AG10803 (cell line): Measurements from ENCODE around the gene GRM3.

ENCODE experiments used
- DNase-seq: peaks from one replicate; pipeline ENCODE4 v3.0.0; 2010; ENCODE audit warnings: low read depth
- H3K4me3 ChIP-seq: 2 replicates; pipeline ENCODE4 v1.5.1; 2011; ENCODE audit warnings: mild to moderate bottlenecking, low read length, control low read depth
- TF ChIP-seq, protein P1 (sequence below): conservative IDR thresholded peaks from 2 replicates; pipeline ENCODE4 v1.5.1; 2011; ENCODE audit warnings: mild to moderate bottlenecking, low read length, control low read depth, inconsistent platforms

GRM3 gene

DNA sequence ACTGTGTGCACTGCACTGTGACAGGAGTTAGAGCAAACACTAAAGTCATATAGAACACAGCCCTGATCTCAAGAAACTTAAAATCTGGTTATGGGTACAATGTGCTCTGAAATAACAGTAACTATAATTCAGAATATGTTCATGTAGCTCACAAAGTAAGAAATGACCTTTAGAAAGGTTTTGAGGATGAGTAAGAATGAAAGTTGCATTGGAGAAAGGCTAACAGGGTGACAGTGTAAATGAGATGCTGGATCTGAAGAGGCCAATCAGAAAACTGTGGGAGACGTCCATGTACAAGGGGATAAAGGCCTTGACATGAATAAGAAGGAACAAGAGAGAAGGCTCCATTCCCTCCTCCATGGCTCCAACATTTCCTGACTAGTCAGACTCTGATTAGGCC, 124.7 kb downstream of the GRM3 start:
- no peak overlapping the region for H3K4me3 ChIP-seq
- TF ChIP-seq, protein P1, sequence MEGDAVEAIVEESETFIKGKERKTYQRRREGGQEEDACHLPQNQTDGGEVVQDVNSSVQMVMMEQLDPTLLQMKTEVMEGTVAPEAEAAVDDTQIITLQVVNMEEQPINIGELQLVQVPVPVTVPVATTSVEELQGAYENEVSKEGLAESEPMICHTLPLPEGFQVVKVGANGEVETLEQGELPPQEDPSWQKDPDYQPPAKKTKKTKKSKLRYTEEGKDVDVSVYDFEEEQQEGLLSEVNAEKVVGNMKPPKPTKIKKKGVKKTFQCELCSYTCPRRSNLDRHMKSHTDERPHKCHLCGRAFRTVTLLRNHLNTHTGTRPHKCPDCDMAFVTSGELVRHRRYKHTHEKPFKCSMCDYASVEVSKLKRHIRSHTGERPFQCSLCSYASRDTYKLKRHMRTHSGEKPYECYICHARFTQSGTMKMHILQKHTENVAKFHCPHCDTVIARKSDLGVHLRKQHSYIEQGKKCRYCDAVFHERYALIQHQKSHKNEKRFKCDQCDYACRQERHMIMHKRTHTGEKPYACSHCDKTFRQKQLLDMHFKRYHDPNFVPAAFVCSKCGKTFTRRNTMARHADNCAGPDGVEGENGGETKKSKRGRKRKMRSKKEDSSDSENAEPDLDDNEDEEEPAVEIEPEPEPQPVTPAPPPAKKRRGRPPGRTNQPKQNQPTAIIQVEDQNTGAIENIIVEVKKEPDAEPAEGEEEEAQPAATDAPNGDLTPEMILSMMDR: no peak
- no peak for DNase-seq

DNA sequence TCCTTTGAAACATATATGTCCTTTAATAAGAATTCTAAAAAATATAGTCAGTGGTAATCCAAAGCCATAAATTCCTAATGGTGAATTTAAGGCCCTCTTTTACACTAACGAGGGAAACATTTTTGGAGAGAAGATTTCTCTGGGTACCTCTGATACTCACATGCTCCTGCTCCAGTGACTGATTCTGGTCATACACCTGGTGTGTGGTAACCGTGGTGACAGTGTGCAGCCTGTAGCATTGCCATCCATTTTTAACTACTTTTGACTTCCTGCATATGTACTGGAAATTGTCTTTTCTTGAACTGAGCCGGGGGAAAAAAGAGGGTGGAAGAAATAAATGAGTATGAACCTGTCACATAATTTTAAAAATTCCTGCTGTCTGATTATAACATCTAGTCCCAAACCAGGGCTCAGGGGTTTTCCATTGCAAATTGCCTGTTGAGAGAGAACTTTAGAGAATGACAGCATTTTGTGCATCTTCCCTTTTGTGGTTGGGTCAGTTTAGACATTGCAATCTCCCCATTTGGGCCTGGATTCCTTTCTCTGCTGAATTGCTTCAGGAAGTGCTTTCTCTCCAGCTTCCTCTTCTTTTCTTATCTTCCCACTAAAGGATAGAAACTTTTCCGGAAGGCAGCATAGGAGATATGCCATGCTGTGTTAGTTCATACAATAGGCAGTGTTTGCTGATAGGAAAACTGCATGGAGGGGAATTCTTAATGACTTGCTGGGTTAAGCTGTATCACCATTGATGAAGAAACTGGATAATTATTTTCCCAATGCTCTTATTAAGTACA, 125.5 kb downstream of the GRM3 start:
- no peak for DNase-seq
- TF ChIP-seq, protein P1: no peak
- no peak overlapping the region for H3K4me3 ChIP-seq

DNA sequence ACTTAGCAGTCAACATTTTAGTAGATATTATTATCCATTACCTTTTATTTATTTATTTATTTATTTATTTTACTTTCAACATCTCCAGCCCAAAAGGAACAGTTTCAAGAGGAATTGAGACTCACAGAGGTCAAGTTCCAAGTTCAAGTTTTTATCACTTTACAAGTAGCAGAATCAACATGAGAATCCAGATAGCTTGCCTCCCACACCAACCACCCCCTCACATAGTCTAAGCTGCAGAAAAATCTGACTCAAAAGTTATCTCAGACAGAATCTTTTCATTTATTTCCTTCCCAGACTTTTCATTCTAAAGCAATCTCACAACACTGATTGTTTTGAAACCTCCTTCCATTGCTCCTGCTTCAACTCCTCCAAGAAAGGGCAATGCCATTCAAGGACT, 129.6 kb downstream of the GRM3 start:
- DNase-seq: no peak
- TF ChIP-seq, protein P1: no peak
- H3K4me3 ChIP-seq: no peak overlapping the region

DNA sequence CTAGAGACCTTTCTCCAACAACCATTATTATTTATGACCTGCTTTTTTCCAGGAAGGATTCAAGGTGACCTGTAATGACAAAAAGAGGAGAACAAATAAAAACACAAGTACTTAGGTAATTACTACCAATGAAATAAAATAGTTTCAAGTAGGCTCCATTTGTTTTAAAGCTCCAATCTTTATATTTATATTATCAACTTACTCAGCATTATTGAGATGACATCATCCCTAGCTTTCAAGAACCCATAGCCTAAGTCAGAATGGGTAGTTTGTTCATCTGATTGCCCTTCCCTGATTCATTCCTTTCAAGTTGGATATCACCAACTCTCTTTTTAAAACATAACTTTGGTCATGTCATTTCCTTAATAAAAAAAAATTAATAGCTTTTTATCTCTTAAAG, 131.5 kb downstream of the GRM3 start:
- DNase-seq: no peak
- H3K4me3 ChIP-seq: no peak overlapping the region
- TF ChIP-seq, protein P1: no peak

DNA sequence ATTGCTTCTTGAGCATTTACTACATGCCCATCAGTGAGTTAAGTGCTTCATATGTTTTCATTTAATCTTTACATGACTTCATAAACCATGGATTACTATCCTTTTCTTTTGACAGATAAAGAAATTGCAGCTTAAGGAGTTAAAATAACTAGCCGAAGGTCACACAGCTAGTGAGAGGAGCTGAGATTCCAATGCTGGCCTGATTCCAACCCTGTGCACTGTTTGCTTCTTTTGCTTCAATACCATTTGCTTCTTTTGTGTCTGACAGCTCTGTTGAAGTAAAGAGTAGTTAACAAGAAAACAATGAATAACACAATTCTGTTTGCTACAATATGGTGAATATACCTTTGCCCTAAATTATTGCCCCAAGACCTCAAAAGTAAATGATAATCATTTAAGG, 132.4 kb downstream of the GRM3 start:
- DNase-seq: no peak
- TF ChIP-seq, protein P1: no peak
- no peak overlapping the region for H3K4me3 ChIP-seq

DNA sequence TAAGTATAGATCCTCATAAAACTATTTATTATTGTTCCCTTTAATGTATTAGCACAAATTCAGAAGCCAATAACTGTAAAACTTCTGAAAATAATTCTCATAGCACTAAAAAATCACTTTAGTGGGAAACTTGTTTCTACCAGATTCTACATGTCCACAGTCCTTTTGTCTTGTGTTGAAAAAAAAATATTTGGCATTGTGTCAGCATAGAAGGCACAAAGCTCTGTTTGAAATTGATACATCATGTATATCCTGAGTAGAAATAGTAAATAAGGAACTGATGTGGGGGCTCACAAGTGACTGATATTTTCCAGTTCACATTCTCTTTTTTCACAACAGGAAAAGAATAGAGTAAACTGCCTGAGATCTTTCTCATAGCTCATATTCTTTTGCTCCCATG, 134.6 kb downstream of the GRM3 start:
- no peak for DNase-seq
- TF ChIP-seq, protein P1: no peak
- no peak overlapping the region for H3K4me3 ChIP-seq

DNA sequence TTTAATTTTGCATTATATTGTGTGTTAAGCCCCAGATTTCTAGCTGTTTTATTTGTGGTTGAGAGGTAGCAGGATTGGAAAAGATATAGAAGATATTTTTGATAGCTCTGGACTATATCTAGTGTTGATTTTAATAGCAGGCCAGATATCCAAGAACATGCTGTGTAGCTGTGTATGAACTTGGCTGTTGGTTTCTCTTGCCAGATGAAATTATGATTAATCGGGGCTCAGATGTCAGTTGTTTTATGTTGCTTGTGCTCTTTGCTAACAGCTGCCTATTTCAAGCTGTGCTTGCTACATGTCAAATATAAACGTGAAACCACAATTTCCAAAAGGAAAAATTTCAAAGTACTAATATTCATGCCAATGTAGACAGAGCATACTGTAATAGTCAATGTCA, 141.1 kb downstream of the GRM3 start:
- TF ChIP-seq, protein P1: no peak
- no peak overlapping the region for H3K4me3 ChIP-seq
- DNase-seq: no peak
